A172 (cell line): ENCODE results near the gene RAB29. TPM values are rescaled to one million over a fixed set of nuclear protein-coding genes. Genes with fewer than 3 reads are reported as not detected.
"Not testable (repeated sequence)": the region's sequence is repeated elsewhere in the genome, so short reads cannot be mapped to it uniquely, and the experiment has no call there.

Experiments
- DNase-seq: peaks from one replicate; pipeline ENCODE4 v3.0.0-alpha.2; 2015; ENCODE audit warnings: low spot score
- total RNA-seq: library from RNA; depleted of rRNA; stranded (reverse); fragments of >200 nt; shearing (Covaris generic); gene quantifications from 2 replicates; pipeline ENCODE4 v1.2.3, GENCODE V29; 2014; rRNA removed

The RAB29 gene, protein sequence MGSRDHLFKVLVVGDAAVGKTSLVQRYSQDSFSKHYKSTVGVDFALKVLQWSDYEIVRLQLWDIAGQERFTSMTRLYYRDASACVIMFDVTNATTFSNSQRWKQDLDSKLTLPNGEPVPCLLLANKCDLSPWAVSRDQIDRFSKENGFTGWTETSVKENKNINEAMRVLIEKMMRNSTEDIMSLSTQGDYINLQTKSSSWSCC
- 29.8 and 33.3 TPM in 2 replicates for total RNA-seq

DNA sequence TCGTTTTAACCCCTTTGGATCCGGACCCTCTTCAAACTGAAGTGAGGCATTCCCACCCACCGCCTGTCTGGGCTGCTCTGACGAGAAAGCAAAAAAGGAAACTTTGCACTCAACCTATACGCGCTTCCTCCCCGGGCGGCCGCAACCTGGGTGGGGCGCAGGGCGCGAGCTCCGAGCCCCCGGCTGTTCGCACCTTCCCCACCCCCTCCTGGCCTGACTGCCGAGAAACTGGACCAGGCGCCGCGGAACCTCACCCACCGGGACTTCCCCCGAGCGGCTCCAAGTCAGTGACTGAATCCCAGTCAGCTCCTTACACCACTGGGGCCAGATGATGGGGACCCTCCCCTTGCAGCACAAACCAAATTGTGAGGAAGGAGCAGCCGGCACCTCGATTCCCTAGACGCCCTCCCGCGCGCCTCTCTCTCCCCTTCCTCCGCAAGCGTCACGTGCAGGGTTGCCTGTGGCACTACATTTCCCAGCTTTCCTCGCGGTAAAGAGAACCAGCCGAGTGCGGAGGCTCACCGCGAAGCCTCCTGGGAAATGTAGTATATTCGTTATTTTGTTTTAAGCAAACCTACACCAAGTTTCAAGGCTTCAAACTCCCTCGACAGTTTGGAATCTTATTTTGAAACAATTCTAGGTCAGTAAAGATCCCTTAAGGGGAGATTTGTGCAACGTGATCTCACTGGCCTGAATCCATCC lies at the start of gene RAB29:
TSS of gene RAB29 (minus strand) at position 468 of the 702 bp plus-strand sequence. CDS start 526 bp downstream, outside the sequence.
- DNase-seq: peak; percentile 72

DNA sequence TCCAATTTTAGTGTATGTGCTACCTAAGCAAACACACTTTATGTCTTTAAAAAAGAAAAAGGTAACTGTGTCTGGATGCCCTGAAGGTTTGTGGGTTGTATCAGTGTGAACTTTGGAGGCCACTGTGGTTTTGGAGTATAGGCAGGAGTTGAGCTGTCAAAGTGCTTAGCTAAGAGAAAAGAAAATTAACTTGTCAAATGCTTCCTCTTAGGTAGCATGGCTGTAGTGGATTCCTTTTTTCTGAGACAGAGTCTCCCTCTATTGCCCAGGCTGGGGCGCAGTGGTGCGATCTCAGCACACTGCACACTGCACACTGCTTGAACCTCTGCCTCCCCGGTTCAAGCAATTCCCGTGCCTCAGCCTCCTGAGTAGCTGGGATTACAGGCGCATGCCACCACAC lies 48.9 kb upstream of the RAB29 start:
- DNase-seq: no peak

DNA sequence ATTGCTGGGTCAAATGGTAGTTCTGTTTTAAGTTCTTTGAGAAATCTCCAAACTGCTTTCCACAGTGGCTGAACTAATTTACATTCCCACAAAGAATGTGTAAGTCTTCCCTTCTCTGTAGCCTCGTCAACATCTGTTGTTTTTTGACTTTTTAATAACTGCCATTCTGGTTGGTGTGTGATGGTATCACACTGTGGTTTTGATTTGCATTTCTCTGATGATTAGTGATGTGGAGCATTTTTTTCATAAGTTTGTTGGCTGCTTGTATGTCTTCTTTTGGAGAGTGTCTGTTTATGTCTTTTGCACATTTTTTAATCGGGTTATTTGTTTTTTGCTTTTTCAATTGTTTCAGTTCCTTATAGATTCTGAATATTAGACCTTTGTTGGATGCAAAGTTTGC lies 48.0 kb upstream of the RAB29 start:
- not testable (repeated sequence) for DNase-seq

DNA sequence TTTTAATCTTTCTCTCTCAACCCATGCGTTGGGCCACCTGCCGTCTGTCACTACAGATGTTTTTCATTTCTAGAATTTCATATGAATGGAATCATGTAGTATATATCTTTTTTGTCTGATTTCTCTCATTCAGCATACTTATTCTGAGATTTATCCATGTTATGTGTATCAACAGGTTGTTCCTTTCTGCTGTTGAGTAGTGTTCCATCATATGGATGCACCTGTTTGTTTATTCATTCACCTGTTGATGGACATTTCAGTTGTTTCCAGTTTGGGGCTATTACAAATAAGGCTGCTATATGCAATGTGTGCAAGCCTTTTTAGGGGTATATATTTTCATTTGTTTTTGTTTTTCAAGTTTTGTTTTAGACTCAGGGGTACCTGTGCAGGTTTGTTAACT lies 47.1 kb upstream of the RAB29 start:
- DNase-seq: no peak

DNA sequence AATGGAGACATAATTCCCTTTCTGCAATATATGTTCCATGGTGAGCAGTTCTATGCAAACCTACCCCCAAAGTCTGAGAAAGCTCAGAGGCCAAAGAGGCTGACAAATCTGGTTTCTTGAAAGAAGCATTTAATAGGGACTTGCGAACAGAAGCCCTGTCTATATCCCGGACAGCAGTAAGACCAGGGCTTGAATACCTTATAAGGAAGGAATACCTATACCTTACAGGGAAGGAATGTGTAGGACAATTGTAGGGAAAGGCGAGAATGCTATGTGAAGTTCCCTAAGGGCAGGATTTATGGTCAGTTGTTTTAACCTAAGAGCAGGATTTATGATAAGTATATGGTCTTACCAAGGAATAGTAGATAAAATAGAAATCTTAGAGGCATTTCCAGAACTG lies 42.7 kb upstream of the RAB29 start:
- no peak for DNase-seq

DNA sequence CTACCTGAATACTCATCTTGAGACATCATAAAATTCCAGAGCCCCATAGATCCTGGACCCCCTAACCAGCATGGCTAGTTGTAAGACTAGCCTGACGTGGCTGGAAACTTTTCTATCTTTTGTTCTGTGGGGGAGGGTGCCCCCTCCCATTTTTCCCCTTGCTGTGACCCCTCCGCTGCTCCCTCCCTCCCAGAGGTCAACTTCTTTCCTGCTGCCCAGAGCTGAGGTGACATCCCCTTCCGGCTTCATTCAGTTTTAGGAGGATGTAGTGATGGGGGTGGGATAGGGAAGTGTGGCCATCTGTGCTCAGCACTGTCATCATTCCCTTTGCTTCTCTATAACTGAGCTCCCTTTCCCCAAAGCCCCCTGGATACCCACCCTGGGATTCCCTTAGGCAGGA lies 42.1 kb upstream of the RAB29 start:
- no peak for DNase-seq

DNA sequence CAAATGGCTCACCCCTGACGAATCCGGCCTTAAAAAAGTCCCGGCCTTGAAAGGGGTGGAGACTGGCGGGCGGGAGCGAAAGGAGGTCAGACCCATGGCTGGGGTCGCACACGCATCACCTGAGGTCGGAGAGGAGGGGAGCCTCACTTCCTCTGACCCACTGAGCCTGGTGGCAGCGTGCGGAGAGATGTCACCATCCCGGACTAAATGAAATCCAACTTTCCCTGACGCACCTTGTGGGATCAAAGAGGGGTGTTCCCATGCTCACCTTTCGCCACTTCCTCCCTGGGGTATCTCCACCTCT lies 38.4 kb upstream of the RAB29 start:
- DNase-seq: no peak

DNA sequence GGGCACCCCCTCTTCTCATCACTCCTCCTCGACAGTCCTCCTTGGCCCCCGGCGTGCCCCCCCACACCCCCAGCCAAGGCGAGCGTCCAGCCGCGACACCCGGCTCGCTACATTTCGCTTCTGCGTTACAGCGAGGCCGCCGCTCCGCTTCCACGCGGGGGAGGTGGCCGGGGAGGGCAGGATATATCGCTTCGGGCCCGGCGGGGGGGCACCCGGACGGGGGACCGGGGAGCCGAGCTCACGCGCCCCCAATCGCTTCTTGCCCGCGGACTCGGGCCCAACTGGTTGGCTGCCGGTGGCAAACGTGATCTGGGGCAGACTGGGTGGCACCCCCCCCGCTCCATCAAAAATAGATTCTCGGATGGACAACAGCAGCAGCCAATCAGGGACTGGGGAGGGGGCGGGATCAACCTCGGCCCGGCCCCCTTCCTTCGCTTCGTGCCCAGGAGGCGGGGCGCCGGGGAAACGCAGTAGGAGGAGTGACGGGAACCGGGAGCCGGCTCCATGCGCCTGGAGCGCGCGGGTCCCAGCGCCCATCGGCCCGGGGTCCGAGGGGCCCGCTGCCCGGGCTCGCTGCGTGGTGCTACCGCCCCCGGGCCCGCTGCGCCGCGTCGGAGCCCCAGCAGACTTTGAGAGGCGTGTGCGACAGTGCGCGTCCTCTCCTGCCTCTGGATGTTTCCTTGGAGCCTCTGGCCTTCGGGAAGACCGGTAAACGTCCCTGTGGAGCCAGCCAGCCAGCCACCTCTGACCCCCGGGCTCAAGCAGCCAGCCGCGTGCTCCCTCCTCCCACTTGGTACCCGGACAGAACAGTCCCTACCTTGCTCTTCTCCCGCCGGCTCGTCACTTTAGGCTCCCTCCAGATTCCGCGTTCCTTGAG lies 37.8 kb upstream of the RAB29 start, which contains the start of gene SLC41A1:
TSS of gene SLC41A1 (minus strand) at position 321 of the 877 bp plus-strand sequence. CDS start 2,757 bp downstream, outside the sequence.
- DNase-seq: peak; percentile 91

DNA sequence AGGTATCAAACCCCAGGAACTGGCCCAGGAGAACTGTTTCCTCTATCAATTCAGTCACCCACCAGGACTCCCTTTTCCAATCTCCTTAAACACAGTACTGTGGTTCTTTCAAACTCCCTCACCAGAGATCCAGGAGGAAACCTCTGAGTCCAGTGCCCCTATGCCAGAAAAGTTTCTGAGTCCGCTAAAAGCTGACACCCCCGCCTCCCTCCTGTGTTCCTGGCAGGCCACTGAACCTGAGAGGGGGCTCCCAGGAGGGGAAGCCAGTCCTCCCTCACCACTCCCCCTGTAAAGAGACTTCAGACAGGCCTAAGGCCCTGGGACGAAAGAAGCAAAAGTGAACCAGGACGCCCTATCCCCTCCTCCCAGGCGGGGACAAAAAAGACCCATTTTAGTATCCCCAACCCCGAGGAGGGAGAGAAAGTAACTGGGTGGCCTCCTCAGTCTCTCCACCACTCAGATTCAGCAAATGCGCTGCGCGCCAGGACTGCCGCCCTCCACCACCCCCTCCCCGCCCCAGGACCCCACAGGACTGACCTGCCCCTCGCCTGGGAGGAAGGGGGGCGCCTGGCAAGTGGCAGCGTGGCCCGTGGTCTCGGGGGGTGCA lies 37.1 kb upstream of the RAB29 start:
- peak; percentile 10 for DNase-seq

DNA sequence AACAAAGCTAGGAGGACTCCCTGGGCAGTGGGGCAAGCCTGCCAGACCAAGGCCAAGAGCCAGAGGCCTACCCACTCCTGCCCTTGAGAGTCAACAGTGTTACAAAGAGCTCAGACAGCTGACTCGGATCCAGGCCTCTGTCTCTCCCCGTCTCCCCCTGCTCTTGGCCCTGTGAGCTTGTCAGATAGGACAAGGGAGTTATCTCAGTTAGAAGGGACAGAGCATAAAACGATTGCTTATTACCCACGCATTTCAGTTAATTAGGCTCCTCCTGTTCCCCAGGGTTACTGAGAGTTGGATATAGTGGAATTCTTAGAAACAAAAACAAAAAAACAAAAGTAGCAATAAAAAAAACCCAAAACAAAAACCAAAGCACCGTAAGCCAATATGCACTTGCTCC lies 36.4 kb upstream of the RAB29 start:
- no peak for DNase-seq

DNA sequence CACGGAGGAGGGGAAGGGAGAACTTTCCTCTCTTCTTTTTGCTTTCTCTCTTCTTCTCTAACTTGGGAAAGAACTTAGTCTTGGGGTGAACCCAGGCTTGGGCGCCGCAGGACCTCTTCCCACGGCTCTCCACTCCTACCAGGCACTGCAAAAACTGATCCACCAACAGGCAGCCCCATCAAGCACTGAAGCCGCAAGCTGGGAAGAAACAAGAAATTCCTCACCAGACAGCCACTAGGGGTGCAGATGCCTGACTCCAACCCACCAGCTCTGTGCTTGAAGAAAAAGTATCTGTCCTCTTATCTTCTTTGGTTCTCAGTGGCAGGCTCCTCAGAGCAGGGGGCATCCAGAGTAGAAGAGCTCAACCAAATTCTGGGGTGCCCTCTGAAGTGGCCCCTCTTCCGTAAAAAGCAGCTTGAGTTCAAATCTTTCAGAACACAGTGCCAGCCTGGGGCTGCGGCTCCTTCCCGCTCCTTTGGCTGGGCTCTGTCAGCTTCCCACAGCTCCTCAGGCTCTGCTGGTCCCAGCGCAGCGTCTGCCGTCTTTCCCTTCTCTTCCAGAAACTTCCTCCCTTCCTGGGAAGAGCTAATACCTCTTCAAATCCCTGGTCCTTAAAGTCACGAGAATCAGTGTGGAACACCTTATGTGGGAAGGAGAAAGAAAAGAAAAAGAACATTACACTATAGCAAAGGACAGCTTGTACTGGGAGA lies 35.3 kb upstream of the RAB29 start:
- DNase-seq: no peak

DNA sequence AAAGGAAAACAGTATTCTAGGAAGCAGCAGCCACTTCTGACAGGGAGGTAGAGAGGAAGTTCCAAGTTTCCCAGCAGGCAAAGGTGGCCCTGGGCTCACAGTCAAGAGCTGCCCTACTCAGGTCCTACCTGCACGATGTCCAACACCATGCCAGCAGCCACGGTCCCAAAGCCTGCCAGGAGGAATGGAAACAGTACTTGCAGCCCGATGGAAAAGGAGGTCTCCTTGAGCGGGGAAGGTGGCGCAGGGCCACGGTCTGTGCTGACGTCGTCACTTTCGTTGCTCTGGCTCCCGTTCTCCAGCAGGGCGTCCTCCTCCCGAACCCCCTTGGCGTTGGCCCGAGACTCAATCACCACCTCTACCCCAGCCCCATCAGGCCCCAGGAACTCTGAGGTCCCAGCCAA lies 34.7 kb upstream of the RAB29 start:
- DNase-seq: no peak

DNA sequence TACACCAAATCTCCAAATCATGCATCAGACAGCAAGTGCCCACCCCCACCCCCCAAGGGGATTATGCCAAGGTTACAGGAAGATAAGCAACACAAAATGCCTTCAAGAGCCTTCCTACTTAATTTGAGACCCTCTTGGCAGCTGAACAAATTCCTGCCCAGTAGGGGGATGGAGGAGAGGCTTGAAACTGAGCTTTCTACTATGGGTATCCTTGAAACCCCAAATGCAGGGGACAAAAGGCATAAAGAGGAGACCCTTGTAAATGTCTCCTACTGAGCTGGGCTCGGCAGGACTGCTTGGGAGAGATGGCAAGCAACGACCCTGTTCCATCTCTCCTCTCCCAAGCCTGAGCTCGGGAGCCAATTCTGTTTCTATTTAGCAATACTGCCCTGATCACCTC lies 34.2 kb upstream of the RAB29 start:
- no peak for DNase-seq

DNA sequence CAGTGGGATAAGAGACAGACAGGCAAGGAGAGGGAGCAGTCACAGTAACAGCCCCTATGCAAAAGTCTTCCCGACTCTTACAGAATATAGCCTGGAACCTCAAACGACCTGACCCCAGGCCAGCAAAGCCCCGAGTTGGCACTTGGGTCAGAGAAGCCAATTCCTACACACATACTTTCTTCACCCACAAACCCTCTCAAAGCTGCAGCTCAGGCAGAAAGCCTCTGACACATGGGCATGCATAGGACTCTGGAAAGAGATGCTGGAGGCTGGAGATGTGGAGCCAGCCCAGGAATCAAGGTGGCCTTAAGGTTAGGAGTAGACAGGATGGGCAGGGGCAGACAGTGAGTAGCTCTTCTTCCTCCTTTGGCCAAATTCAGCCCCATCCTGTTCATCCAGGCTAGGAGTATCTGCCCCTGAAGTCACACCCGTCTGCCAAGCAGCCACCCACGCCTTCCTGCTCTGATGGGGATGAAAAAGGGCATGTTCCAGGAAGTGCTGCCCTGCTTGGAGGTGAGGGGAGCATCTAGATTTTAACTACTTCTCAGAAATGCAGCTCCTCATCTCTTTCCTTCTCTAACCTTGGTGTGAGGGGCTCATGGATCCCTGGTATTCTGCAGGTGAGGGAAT lies 29.9 kb upstream of the RAB29 start:
- no peak for DNase-seq

DNA sequence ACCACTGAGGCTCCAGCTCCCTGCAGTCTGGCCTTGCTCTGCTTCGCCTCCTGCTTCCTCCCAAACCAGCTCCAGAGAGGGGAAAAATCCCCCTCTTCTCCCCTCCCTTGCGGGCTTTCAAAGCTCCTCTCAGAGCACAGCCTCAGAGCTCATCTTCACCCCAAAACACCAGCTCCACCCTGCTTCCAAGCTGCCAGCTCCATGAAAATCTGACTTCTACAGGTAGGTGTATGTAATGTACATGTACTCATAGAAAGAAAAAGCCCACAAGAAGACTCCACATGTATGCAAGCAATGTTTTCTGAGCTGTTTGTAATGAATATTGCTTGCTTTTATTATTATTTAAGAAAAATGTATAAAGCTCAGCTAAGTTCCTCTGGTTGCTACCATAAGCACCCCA lies 29.3 kb upstream of the RAB29 start:
- no peak for DNase-seq

DNA sequence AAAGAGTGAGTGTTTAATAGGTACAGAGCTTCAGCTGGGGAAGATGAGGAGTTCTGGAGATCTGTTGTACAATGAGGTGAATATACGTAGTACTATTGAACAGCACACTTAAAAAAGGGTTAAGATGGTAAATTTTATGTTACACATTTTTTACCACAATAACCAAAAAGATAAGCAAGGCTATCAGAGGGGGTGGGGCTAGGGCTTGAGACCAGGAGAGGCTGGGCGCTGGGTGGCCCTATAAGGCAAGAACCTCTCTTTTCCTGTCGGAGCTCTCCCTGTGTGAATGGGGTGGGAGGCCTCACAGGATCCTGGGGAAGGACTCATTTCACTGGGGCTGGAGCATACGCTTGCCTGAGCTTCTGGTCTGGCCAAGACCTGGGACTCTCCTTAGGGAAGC lies 28.7 kb upstream of the RAB29 start:
- no peak for DNase-seq

DNA sequence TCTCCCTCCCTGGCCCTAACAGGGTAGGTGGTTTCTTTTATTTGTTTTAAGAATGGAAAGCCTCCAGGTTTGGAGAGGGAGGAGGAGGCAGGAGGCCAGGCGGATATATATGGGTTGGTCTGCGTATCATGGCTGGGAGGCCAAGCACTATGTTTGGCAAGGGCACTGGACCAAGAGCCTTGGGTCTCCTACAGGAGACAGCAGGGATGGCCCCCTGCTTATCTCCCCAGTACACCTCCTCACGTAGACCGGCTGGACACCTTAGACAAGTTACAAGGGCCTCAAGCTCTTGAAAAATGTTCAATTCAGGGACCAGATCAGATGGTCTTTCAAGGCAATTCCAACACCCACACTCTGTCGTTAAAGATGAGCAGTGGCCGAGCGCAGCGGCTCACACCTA lies 26.8 kb upstream of the RAB29 start:
- DNase-seq: no peak

DNA sequence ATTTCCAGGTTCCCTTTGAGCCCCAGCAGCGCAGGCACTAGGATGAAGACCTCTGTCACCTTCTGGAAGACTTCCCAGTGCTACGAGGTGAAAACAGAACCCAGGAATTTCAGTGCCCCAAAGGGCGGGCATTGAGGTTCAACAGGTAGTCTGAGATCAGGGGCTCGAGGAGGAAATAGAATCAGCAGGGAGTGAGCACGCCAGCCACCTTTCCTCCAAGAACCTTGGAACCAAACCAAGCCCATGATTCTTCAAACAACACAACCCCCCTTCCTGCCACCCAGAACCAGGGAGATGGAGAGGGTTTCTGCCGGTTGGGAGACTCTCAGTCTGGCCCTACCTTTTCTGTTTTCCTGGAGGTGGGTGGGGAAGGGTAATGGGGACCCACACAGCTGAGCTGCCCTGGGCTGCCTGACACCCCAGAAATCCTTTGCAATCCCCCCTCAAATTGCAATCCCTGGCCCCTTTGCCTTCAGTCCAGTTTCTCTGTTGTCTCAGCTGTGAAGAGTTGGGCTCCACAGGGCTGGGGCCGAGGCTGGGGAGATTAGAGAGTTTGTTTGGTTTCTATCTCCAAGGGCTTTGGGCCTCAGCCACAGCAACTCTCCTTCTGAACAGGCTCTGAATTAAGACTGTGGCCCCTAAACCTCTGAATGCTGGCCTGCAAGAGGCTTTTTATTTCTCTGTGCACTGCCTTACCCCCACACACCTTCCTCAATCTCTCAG lies 25.9 kb upstream of the RAB29 start:
- no peak for DNase-seq

DNA sequence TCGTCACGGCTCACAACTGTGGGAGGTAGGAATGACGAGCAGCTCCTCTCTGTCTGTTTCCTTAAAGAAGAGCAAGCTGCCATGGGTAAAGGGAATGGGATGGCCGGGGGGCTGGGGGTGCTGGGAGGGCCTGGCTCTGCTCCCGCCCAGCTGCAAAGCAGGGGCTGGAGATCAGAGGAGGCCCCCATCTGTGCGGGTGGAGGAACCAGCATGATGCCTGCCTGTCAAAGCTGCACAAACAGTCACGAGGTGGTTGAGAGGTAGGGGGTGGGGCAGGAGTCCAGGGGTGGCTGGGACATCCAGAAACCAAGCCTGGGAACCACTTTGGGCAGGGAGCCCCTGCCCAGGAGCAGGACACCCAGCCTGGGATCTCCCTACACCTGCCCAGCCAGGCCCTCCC lies 25.1 kb upstream of the RAB29 start:
- no peak for DNase-seq

DNA sequence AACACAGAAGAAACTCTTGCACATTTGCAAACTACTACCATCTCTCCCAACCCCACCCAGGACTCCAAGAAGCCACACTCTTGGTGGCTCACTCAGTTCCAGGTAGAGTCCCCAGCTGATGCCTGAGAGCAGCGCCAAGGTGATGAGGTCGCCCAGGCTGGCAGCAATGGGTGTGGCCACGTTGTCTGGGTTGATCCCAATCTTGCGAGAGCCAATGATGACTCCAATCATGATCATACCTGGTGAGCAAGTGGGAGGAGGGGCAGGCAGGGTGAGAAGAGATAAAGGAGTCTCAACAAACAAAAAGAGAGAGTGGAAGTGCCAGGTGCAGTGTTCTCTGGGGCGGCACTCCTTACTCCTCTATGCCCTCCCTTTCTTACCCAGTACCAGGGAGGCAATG lies 23.3 kb upstream of the RAB29 start:
- DNase-seq: no peak

DNA sequence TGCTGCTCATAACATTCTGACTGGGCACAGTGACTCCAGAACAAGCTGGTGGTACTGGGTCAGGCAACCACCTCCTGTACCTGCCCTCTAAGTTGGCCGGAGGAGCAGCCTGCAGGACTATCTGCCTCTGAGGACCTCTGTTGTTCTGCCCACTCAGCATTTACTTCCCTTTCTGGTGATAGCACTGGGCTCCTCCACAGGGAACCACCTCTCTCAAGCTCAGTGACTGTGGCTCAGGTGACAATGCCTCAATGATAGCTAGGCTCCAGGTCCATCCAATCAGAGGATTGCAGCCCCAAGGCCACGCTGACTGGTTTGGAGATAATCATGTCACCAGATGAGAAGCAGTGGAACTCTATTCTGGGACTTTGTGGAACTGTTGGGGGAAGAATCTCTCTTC lies 21.9 kb upstream of the RAB29 start:
- DNase-seq: no peak
